ENCODE data around the gene CEP250.
A peak's percentile ranks its signal among the peaks of the same experiment; 100 is the strongest.
"Not testable (repeated sequence)": the region's sequence is repeated elsewhere in the genome, so short reads cannot be mapped to it uniquely, and the experiment has no call there.

Gene CEP250

DNA sequence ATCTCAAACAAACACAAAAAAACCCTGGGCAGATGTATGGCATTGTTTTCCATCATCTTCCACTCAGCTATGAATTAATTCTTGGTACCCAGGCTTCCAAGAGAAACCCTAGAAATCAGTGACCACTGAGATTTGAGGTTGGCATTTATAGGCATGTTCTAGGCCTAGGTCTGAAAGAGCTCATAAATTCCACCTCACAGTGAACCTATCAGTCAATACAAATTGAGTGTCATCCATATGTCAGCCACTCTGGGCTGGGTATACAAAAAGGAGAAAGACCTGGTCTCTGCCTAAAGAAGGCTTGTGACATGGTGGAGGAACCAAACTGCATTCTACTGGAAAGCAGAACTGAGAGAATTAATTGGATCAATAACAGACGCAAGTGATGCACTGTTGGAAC lies 43.9 kb downstream of the CEP250 start:
- DNase-seq: no peak

DNA sequence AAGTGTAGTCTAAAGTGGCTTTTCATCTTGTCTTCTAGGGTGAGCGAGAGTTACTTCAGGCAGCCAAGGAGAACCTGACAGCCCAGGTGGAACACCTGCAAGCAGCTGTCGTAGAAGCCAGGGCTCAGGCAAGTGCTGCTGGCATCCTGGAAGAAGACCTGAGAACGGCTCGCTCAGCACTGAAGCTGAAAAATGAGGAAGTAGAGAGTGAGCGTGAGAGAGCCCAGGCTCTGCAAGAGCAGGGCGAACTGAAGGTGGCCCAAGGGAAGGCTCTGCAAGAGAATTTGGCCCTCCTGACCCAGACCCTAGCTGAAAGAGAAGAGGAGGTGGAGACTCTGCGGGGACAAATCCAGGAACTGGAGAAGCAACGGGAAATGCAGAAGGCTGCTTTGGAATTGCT lies 47.0 kb downstream of the CEP250 start:
- DNase-seq: no peak

DNA sequence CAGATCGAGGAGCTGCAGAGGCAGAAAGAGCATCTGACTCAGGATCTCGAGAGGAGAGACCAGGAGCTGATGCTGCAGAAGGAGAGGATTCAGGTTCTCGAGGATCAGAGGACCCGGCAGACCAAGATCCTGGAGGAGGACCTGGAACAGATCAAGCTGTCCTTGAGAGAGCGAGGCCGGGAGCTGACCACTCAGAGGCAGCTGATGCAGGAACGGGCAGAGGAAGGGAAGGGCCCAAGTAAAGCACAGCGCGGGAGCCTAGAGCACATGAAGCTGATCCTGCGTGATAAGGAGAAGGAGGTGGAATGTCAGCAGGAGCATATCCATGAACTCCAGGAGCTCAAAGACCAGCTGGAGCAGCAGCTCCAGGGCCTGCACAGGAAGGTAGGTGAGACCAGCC lies 47.9 kb downstream of the CEP250 start:
- no peak for DNase-seq

DNA sequence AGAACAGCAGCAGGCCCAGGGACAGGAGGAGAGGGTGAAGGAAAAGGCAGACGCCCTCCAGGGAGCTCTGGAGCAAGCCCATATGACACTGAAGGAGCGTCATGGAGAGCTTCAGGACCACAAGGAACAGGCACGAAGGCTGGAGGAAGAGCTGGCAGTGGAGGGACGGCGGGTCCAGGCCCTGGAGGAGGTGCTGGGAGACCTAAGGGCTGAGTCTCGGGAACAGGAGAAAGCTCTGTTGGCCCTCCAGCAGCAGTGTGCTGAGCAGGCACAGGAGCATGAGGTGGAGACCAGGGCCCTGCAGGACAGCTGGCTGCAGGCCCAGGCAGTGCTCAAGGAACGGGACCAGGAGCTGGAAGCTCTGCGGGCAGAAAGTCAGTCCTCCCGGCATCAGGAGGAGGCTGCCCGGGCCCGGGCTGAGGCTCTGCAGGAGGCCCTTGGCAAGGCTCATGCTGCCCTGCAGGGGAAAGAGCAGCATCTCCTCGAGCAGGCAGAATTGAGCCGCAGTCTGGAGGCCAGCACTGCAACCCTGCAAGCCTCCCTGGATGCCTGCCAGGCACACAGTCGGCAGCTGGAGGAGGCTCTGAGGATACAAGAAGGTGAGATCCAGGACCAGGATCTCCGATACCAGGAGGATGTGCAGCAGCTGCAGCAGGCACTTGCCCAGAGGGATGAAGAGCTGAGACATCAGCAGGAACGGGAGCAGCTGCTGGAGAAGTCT lies 48.6 kb downstream of the CEP250 start:
- no peak for DNase-seq

DNA sequence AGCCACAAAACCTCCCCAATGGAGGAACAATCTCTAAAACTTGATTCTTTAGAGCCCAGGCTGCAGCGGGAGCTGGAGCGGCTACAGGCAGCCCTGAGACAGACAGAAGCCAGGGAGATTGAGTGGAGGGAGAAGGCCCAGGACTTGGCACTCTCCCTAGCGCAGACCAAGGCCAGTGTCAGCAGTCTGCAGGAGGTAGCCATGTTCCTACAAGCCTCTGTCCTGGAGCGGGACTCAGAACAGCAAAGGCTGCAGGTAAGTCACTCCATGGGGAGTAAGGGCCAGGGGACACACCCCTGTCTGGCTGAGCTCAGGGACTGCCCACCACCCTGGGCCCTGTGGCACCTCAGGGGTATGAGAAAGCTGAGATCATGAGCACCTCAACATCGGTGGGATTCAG lies 49.4 kb downstream of the CEP250 start:
- DNase-seq: no peak

DNA sequence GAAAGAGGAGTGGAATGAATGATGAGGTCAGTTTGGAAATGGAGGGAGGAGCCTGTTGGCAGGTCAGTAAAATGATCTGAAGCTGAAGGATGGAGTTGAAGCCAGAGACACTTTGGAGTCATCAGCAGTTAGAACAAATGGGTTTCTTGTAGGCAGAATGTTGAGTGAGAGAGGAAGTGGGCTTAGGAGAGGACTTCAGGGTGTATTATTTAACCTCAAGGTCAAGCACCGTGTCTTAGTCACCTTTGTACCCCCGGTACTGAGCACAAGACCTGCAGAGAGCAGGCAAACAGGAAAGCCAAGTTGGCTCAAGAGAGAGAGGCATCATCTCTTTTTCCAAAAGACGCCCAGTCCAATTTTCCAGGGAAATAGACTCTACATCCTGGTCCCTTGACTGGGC lies 50.8 kb downstream of the CEP250 start:
- DNase-seq: no peak

DNA sequence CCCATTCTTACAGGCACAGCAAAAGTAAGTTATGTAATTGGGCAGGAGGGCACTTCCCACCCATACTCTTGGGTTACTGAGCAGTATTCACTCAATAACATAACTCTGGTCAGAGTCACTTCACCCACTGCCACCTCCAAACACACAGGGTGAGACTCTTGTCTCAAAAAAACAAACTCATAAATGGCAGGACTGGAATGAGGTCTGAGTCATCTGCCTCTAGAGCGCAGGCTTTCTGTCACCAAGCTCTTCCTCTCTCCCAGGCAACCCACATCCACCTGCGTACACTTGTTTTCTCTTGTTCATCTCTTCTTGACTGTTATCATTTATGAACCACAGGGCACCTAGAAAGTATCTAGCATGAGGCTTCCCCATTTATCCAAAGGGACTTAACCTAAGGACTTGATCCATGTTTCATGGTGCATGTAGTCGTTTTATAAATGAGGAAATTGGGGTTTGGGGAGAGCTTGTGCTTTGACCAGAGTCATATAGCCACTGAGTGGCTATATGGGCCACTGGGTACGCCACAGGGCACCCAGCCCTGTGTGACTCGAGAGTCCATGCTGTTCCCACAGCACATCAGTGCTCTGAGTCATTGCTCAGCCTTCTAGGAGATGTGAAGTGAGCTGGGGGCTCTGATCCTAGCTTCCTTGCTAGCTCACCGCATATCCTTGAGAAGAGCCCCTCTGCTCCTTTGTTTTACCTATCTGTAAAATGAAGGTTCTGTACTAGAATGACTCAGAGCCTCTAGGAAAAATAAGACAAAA lies 51.7 kb downstream of the CEP250 start:
- no peak for DNase-seq

DNA sequence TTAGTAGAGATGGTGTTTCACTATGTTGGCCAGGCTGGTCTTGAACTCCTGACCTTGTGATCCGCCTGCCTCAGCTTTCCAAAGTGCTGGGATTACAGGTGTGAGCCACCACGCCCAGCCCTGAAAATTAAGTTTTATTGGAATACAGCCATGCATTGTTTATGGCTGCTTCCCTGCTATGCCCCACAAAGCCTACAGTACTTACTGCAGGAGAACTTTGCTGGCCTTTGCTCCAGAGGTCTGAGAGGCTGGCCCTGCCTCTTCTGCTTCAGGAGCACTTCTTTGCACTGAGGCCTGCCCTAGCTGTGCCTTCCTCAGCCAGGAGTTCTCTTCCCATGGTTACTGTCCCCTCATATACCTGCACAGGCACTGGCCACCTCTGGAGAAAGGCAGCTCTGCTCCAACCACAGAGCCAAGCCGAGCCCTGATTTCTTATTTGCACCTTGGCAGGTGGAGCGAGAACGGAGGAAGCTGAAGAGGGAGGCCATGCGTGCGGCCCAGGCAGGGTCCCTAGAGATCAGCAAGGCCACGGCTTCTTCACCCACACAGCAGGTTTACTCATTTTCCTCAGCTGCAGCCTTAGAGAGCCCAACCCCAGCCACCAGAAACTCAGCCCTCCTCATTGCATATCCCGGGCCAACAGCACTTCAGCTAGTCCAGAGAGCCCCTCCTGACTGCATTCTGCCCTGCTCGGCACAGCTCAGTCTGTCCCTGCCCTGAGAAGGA lies 53.3 kb downstream of the CEP250 start:
- DNase-seq: no peak

DNA sequence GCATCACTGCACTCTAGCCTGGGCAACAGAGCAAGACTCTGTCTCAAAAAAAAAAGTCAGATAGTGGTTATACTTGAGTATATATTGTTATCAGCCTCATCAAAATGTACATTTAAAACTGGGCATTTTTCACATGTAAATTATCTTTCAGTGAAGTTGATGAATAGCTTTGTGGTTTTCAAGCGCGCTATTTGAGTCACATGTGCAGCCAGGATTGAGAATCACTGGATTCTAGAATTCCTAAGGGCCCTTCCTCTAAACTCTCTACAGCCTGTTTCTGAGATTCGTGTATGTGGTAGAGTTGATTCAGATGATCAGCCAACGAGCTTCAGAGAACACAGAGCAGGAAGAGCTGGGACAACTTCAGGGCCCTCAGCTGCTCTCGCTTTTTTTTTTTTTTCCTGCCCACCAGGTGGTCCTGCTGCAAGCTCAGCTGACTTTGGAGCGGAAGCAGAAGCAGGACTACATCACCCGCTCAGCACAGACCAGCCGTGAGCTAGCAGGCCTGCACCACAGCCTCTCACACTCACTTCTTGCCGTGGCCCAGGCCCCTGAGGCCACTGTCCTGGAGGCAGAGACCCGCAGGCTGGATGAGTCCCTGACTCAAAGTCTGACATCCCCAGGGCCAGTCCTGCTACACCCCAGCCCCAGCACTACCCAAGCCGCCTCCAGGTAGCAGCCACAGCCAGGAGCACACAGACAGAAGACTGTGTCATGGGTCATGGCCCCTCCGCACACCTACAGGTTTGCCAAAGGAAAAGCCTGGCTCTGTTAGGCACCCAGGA lies 55.7 kb downstream of the CEP250 start:
- no peak for DNase-seq

DNA sequence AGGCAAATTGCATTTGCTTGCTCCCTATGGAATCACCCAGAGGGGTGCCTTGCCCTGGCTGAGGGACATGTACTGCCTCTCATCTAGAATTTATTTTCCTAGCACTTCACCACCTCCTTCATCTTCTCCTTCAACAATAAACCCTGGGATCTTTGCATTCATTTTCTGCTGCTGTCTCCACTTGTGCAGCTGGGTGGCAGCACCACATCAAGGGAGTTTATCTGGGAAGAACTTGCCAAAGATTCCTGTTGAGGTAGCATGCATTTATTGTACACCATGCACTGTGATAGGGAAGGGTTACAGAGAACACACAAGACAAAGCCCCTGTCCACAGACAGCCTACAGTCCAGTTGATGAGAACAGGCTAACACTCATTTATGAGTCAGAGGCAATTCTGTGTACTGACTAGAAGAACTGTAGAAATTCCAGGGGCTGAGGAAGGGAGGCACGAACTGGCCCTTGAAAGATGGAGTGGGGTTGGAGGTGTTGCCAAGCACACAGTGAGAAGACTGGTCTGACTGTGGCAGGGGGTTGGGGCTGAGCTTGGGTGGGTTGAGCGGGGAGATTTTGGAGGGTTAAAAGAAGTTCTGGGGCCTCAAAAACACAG lies 56.5 kb downstream of the CEP250 start:
- peak; percentile 37 for DNase-seq

DNA sequence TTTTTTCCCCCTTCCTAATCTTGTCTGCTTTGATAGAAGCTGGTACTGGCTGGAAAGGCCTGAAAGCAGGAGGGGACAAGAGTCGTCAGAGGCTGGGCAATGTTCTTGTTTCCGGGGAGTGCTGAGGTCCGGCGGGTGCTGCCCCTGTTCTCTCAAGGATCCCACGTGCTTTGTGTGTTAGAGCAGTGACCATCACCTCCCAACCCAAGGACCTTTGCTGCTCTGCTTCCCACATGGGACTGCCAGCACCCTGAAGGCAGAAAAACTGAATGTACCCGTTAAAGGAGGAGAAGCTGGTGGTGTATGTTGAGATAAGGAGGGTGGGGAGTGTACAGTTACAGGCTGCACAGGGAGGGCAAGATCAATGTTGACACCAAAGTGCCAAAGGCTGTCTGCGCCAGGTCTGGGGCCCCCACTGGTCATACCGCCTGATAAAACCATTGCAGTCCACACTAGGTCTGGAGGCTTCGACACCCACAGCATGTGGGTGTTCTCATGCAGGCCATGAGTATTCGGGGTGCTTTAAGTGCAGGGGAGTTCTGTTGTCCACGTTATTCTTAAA lies 59.1 kb downstream of the CEP250 start:
- no peak for DNase-seq

DNA sequence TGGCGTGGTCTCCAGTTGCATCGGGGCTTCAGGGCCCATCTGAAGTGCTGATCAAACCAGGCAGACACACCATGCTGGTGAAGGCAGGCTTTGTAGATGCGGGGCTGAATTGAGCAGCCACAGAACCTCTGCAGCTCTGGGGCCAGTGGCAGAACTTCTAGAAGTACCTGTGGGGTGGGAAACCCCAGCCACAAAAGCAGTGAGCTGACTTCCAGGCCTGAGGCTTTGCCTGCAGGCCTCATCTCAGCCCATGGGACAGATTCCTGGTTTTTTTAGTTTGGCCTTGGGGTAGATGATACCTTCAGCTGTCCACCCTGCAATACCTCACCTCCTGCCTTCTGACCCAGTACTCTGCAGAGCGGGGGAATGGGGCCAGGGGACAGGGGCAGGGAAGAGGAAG lies 59.9 kb downstream of the CEP250 start:
- DNase-seq: no peak

DNA sequence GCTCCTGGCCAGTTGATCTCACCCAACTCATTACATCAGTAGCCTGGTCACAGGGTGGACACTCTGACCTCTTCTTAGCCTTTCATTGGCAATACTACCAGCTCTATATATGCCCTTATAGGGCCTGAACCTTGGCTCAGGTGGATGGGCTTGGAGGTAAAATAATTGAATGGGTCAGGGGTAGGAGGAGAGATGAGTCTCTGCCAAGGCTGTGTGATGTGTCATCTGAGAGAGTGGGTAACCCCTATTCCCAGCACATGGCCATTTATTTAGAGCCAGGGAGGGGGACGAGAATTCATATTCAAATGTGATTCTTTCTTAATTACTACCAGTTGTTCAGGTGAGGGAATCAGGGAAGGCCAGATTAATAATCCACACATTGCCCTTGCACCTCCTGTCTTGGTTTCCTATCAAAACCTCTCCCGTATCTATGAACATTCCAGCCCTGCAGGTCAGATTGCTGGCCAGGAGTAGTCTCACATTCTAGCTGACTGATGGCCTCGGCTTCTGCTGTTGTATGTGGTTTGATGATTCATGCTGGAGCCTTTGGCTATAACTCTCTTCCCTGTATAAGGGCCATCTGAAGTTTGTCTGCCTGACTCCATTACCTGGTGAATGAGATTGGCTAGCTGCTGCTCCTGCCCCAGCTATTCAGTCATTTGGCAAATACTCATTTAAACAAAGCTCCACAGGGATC lies 60.7 kb downstream of the CEP250 start:
- no peak for DNase-seq

DNA sequence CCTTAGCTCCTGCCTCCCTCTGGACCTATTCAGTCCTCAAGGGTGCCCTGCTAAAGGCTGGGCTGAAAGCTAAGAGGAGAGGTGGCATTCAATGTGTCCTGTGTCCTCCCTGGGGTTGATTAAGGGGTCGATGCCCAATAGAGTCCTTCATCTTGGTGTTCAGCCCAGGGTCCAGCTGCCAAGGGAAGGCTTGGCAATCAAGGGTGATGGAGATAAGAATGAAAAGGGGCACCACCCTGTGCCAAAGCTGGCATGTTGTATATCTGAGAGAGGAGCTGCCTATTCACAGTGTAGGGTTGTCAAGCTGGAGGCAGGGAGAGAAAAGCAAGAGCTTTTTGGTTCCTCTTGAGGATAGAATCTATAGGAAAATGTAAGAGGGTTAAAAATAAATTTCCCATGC lies 61.7 kb downstream of the CEP250 start:
- DNase-seq: no peak

DNA sequence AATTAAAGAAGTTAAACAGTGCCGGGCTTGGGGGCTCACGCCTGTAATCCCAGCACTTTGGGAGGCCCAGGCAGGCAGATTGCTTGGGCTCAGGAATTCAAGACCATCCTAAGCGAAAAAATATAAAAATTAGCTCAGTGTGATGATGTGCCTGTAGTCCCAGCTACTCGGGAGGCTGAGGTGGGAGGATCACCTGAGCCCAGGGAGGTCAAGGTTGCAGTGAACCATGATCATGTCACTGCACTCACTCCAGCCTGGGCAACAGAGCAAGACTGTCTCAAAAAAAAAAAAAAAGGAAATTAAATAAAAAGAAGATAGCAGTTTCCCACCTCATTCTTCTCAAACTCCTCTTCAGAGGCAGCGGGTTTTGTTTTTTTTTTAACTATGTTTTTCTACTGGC lies 62.4 kb downstream of the CEP250 start:
- DNase-seq: not testable (repeated sequence)

DNA sequence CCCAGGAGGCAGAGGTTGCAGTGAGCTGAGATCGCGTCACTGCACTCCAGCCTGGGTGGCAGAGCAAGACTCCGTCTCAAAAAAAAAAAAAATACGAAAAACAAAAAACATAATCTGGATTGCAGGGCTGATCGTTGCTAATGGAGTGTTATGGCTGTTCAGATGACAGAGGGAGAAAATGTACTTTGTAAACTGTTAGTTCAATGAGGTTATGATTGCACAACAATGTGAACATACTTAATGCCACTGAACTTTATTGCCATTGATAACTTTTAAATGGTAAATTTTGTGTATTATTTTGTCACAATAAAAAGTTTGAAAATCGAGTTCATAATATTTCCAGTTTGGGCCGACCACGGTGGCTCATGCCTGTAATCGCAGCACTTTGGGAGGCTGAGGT lies 63.6 kb downstream of the CEP250 start:
- no peak for DNase-seq

DNA sequence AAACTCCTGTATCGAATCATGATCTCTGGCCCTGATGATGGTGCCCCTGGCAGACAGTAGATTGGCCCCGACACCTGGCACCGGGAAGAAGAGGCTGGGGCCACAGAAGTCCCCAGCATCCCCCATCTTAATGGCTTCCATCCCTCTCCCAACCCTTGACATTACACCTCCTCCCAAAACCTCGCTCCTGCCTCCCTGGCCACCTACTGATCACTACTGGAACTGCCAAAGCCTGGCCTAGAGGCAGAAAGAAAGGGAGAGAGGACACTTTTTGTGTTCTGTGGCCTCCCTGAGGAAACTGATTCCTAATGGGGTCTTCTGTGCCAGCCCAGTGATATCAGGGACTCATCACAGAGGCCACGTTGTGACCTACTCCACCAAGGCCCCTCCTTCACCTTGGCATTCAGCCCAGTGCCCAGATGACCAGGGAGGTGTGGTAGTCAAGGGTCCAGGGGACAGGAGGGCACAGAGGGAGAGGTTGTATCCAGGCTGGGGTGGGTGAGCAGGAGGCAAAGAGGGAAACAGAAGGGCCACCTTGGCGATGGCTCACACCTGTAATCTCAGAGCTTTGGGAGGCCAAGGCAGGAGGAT lies 68.0 kb downstream of the CEP250 start:
- DNase-seq: peak; percentile 29

DNA sequence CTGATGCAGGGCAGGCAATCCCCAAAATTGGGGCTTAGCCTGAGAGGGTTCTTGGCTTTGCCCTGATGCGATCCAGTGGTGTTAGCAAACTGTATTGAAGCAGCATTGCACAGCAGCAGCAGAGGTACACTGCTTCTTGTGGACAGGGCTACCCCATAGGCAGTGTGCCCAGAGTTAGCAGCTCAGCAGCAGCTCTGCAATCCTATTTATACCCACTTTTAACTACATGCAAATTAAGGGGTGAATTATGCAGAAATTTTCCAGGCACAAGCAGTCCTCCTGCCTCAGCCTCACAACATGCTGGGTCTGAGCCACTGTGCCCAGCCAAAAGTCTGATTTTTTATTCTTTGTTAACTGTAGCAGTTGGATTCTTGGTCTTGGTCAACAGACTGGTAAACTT lies 70.2 kb downstream of the CEP250 start:
- no peak for DNase-seq

DNA sequence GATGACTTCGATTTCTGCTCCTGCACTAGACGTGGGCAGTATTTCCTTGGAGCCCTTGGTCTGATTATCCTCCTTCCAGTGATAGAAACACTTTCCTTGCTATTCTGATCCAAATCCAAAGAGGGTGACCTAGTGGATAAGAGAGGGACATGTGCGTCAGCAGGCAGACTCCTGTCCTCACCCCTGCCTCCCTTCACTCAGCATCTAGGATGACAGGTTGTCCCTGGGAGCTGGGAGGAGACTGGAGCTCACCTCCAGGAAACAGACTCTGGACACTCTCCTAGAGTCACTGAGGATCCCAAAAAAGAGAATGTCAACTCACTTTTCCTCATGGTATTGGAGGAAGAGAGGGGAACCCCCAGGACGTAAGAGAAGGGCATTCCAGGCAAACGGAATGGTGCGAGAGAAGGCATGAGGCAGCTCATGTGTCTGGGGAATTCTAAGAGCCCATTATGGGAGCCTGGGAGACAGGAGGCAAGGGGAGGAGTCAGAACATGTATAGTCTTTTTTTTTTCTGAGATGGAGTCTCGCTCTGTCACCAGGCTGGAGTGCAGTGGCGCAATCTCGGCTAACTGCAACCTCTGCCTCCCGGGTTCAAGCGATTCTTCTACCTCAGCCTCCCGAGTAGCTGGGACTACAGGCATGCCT lies 71.8 kb downstream of the CEP250 start:
- DNase-seq: peak; percentile 13

DNA sequence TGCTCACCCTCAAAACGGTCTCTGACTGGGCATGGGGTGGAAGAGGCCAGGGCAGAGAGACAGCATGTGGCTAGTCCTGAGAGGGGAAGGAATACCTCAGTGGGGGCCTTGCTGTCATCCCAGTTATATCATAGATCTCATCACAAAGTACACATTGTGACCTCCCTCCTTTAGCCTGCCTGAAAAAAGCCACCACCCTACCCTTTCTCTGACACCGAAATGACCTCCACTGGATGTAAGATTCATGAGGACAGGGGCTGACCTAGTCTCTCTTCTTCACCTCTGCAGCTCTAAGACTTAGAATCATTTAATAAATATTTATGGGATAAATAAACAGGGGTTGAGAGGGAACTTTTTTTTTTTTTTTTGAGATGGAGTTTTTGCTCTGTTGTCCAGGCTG lies 74.2 kb downstream of the CEP250 start, which contains the start of gene C20orf173:
TSS of gene C20orf173 (minus strand) at position 101 of the 400 bp plus-strand sequence. CDS start 279 bp downstream, outside the sequence.
- no peak for DNase-seq

Measured in NCI-H69 (cell line).